Liver (tissue), 3 donors: ENCODE data around the gene PIK3R6.

Experiments used
- EGR1 ChIP-seq, 2 donors: IDR thresholded peaks; 2 replicates each; pipeline ENCODE4 v1.6.1; 2016 to 2018; ENCODE audit warnings: antibody characterized with exemption in 2 of 2, low read depth in 2 of 2
- GABPA ChIP-seq, 2 donors: IDR thresholded peaks in 1 of 2; conservative IDR thresholded peaks in 1 of 2; 2 replicates each; pipeline ENCODE4 v1.6.1; 2016; ENCODE audit warnings: antibody characterized with exemption in 2 of 2, mild to moderate bottlenecking in 1 of 2, moderate library complexity in 1 of 2
- HNF4A ChIP-seq, 2 donors: conservative IDR thresholded peaks; 2 replicates each; pipeline ENCODE4 v1.6.1; 2016; ENCODE audit warnings: antibody characterized with exemption in 2 of 2, mild to moderate bottlenecking in 2 of 2
- JUND ChIP-seq, 2 donors: IDR thresholded peaks; 2 replicates each; pipeline ENCODE4 v1.6.1; 2016; ENCODE audit warnings: antibody characterized with exemption in 2 of 2
- RAD21 ChIP-seq, 2 donors: IDR thresholded peaks; 2 replicates each; pipeline ENCODE4 v1.6.1; 2016; ENCODE audit warnings: antibody characterized with exemption in 2 of 2, mild to moderate bottlenecking in 2 of 2
- RXRA ChIP-seq, 2 donors: IDR thresholded peaks; 2 replicates each; pipeline ENCODE4 v1.6.1; 2017 to 2018; ENCODE audit warnings: antibody characterized with exemption in 2 of 2, mild to moderate bottlenecking in 1 of 2
- SP1 ChIP-seq: IDR thresholded peaks from 2 replicates; pipeline ENCODE4 v1.6.1; 2018; ENCODE audit warnings: antibody characterized with exemption, mild to moderate bottlenecking
- TAF1 ChIP-seq: conservative IDR thresholded peaks from 2 replicates; pipeline ENCODE4 v1.6.1; 2016; ENCODE audit warnings: antibody characterized with exemption, mild to moderate bottlenecking
- YY1 ChIP-seq: IDR thresholded peaks from 2 replicates; pipeline ENCODE4 v1.6.1; 2016; ENCODE audit warnings: antibody characterized with exemption, mild to moderate bottlenecking
- TF ChIP-seq, protein P1 (sequence below): fragments of 150-350 bp; IDR thresholded peaks from 2 replicates; pipeline ENCODE4 v1.5.1; 2017; ENCODE audit warnings: improper control_type of control experiment, low read depth, low read length; ENCODE audit not compliant: missing input control
- TF ChIP-seq, protein P2 (sequence below): IDR thresholded peaks from 2 replicates; pipeline ENCODE4 v1.6.1; 2016; ENCODE audit warnings: antibody characterized with exemption, mild to moderate bottlenecking
- TF ChIP-seq, protein P3 (sequence below): IDR thresholded peaks from 2 replicates; pipeline ENCODE4 v1.6.1; 2016; ENCODE audit warnings: antibody characterized with exemption
- TF ChIP-seq, protein P4 (sequence below): IDR thresholded peaks from 2 replicates; pipeline ENCODE4 v1.6.1; 2016; ENCODE audit warnings: antibody characterized with exemption
- donor health status: healthy.
- donor health status: healthy.

DNA sequence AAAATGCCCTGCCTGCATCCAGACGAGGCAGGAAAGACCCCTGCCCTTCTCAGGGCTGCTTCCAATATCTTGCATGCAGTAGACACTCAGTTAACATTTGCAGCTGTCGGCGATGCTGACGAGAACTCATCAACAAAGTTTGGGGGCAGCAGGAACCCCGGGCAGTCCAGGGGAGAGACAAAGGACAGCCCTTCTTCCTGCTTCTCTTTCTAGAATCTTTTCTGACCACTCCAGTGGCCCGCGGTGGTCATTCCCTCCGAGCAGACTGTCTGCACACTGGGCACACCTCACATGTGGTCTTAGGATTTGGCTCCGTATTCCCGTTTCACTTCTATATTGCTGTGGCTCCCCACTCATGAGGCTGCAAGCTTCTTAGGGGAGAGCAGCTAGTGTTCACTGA, 37.3 kb downstream of the PIK3R6 start:
- TF ChIP-seq, protein P1, sequence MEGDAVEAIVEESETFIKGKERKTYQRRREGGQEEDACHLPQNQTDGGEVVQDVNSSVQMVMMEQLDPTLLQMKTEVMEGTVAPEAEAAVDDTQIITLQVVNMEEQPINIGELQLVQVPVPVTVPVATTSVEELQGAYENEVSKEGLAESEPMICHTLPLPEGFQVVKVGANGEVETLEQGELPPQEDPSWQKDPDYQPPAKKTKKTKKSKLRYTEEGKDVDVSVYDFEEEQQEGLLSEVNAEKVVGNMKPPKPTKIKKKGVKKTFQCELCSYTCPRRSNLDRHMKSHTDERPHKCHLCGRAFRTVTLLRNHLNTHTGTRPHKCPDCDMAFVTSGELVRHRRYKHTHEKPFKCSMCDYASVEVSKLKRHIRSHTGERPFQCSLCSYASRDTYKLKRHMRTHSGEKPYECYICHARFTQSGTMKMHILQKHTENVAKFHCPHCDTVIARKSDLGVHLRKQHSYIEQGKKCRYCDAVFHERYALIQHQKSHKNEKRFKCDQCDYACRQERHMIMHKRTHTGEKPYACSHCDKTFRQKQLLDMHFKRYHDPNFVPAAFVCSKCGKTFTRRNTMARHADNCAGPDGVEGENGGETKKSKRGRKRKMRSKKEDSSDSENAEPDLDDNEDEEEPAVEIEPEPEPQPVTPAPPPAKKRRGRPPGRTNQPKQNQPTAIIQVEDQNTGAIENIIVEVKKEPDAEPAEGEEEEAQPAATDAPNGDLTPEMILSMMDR = no peak
- TF ChIP-seq, protein P2, sequence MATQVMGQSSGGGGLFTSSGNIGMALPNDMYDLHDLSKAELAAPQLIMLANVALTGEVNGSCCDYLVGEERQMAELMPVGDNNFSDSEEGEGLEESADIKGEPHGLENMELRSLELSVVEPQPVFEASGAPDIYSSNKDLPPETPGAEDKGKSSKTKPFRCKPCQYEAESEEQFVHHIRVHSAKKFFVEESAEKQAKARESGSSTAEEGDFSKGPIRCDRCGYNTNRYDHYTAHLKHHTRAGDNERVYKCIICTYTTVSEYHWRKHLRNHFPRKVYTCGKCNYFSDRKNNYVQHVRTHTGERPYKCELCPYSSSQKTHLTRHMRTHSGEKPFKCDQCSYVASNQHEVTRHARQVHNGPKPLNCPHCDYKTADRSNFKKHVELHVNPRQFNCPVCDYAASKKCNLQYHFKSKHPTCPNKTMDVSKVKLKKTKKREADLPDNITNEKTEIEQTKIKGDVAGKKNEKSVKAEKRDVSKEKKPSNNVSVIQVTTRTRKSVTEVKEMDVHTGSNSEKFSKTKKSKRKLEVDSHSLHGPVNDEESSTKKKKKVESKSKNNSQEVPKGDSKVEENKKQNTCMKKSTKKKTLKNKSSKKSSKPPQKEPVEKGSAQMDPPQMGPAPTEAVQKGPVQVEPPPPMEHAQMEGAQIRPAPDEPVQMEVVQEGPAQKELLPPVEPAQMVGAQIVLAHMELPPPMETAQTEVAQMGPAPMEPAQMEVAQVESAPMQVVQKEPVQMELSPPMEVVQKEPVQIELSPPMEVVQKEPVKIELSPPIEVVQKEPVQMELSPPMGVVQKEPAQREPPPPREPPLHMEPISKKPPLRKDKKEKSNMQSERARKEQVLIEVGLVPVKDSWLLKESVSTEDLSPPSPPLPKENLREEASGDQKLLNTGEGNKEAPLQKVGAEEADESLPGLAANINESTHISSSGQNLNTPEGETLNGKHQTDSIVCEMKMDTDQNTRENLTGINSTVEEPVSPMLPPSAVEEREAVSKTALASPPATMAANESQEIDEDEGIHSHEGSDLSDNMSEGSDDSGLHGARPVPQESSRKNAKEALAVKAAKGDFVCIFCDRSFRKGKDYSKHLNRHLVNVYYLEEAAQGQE = no peak
- TF ChIP-seq EGR1 (IDR thresholded peaks at IDR 0.05; ENCODE audit: low read depth in 2 of 2) = no peak
- TF ChIP-seq TAF1 = no peak
- TF ChIP-seq, protein P3, sequence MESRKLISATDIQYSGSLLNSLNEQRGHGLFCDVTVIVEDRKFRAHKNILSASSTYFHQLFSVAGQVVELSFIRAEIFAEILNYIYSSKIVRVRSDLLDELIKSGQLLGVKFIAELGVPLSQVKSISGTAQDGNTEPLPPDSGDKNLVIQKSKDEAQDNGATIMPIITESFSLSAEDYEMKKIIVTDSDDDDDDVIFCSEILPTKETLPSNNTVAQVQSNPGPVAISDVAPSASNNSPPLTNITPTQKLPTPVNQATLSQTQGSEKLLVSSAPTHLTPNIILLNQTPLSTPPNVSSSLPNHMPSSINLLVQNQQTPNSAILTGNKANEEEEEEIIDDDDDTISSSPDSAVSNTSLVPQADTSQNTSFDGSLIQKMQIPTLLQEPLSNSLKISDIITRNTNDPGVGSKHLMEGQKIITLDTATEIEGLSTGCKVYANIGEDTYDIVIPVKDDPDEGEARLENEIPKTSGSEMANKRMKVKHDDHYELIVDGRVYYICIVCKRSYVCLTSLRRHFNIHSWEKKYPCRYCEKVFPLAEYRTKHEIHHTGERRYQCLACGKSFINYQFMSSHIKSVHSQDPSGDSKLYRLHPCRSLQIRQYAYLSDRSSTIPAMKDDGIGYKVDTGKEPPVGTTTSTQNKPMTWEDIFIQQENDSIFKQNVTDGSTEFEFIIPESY = no peak
- TF ChIP-seq, protein P4, sequence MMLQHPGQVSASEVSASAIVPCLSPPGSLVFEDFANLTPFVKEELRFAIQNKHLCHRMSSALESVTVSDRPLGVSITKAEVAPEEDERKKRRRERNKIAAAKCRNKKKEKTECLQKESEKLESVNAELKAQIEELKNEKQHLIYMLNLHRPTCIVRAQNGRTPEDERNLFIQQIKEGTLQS = no peak
- TF ChIP-seq RXRA (IDR thresholded peaks at IDR 0.05) = no peak
- TF ChIP-seq SP1 = no peak
- no peak for TF ChIP-seq RAD21 (IDR thresholded peaks at IDR 0.05)
- TF ChIP-seq YY1 = no peak
- TF ChIP-seq HNF4A (conservative IDR thresholded peaks at IDR 0.05) = no peak
- TF ChIP-seq JUND (IDR thresholded peaks at IDR 0.05) = no peak
- no peak for TF ChIP-seq GABPA (IDR thresholded peaks at IDR 0.05 in 1 of 2, conservative IDR thresholded peaks at IDR 0.05 in 1 of 2)
